ENCODE measurements around the gene DNMBP.

The DNMBP gene

DNA sequence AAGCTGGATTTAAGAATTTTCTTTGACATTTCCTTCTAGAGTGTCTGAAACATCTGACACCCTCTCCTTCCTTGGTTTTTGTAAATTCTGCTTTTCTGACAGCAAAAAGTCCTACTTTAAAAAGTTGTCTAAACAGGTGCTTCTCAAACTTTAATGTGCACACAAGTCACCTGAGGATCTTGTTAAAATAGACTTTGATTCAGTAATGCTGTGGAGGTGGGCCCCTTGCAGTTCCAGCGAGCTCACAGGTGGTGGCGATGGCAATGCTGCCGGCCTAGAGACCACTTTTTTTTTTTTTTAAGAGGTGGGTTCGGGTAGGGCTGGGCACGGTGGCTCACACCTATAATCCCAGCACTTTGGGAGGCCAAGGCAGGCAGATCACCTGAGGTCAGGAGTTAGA is 150.2 kb downstream of the DNMBP start:
- Histone ChIP-seq H3K79me1 (ENCODE audit: low read depth, low read length) (no peaks in the 10 kb centered on the region), H3K4ac (ENCODE audit: low read length) (no peak overlapping the region)
- DNase-seq (ENCODE audit: low spot score): no peak

GRCh38 chr10:99858849-99859248 is 150.9 kb downstream of the DNMBP start:
- H3K23ac ChIP-seq (ENCODE audit: low read depth, low read length, poor library complexity): no peak overlapping the region
- H3K79me1 ChIP-seq (ENCODE audit: low read depth, low read length): no peaks in the 10 kb centered on the region
- H3K14ac ChIP-seq (ENCODE audit: low read length): no peak overlapping the region
- H3K4me2 ChIP-seq (ENCODE audit: insufficient read depth, low read length, poor library complexity, severe bottlenecking): no peak overlapping the region
- no peak overlapping the region for H2AK5ac ChIP-seq (ENCODE audit: low read depth, low read length)
- no peak overlapping the region for H3K18ac ChIP-seq (ENCODE audit: low read length)
- no peak overlapping the region for H2BK120ac ChIP-seq (ENCODE audit: low read depth, low read length)
- no peaks in the 10 kb centered on the region for H3K9me3 ChIP-seq (replicated peaks in 1 of 2; ENCODE audit: control insufficient read depth in 2 of 2, insufficient read depth in 1 of 2, low read depth in 1 of 2, low read length in 2 of 2)
- H2BK12ac ChIP-seq (ENCODE audit: low read length): no peak overlapping the region
- H3K4me1 ChIP-seq (ENCODE audit: control insufficient read depth in 2 of 2, insufficient read depth in 1 of 2, low read depth in 1 of 2, low read length in 2 of 2): no peaks in the 10 kb centered on the region
- H2AFZ ChIP-seq (ENCODE audit: low read length): no peak overlapping the region
- no peaks in the 10 kb centered on the region for H3K27me3 ChIP-seq (ENCODE audit: control insufficient read depth in 3 of 3, insufficient read depth in 3 of 3, low read depth in 1 of 3, low read length in 3 of 3)
- H2BK15ac ChIP-seq (ENCODE audit: low read length): no peak overlapping the region
- H4K8ac ChIP-seq (ENCODE audit: low read depth, low read length): no peak overlapping the region
- no peak overlapping the region for H3K9ac ChIP-seq (ENCODE audit: low read depth, low read length, poor library complexity)
- DNase-seq (ENCODE audit: low spot score): no peak
- H3K4me3 ChIP-seq (ENCODE audit: low read length in 2 of 2): no peak overlapping the region
- no CpG with 5 or more reads among the region's 8 CpGs for WGBS, 2 donors (ENCODE audit: extremely low coverage in 2 of 2, insufficient read length in 2 of 2, insufficient replicate concordance in 1 of 2)
- no peak overlapping the region for H4K91ac ChIP-seq (ENCODE audit: low read depth, low read length, poor library complexity)
- no peak overlapping the region for H3K4ac ChIP-seq (ENCODE audit: low read length)
- H2BK5ac ChIP-seq (ENCODE audit: low read length): no peak overlapping the region
- no peak overlapping the region for H3K27ac ChIP-seq (replicated peaks; ENCODE audit: low read length)
- H3K36me3 ChIP-seq (replicated peaks in 1 of 2; ENCODE audit: control insufficient read depth in 2 of 2, insufficient read depth in 2 of 2, low read length in 2 of 2): no peaks in the 10 kb centered on the region

More for the DNA sequence above, 150.2 kb downstream of the DNMBP start:
- Histone ChIP-seq H3K27me3 (ENCODE audit: control insufficient read depth in 3 of 3, insufficient read depth in 3 of 3, low read depth in 1 of 3, low read length in 3 of 3) (no peaks in the 10 kb centered on the region), H2AK5ac (ENCODE audit: low read depth, low read length) (no peak overlapping the region), H3K9ac (ENCODE audit: low read depth, low read length, poor library complexity) (no peak overlapping the region), H3K4me2 (ENCODE audit: insufficient read depth, low read length, poor library complexity, severe bottlenecking) (no peak overlapping the region), H2AFZ (ENCODE audit: low read length) (no peak overlapping the region), H3K4me3 (ENCODE audit: low read length in 2 of 2) (no peak overlapping the region), H2BK5ac (ENCODE audit: low read length) (no peak overlapping the region), H3K23ac (ENCODE audit: low read depth, low read length, poor library complexity) (no peak overlapping the region), H2BK12ac (ENCODE audit: low read length) (no peak overlapping the region), H3K18ac (ENCODE audit: low read length) (no peak overlapping the region), H3K4me1 (ENCODE audit: control insufficient read depth in 2 of 2, insufficient read depth in 1 of 2, low read depth in 1 of 2, low read length in 2 of 2) (no peaks in the 10 kb centered on the region), H4K8ac (ENCODE audit: low read depth, low read length) (no peak overlapping the region), H2BK15ac (ENCODE audit: low read length) (no peak overlapping the region), H2BK120ac (ENCODE audit: low read depth, low read length) (no peak overlapping the region), H3K9me3 (replicated peaks in 1 of 2; ENCODE audit: control insufficient read depth in 2 of 2, insufficient read depth in 1 of 2, low read depth in 1 of 2, low read length in 2 of 2) (no peaks in the 10 kb centered on the region), H3K14ac (ENCODE audit: low read length) (no peak overlapping the region), H3K36me3 (replicated peaks in 1 of 2; ENCODE audit: control insufficient read depth in 2 of 2, insufficient read depth in 2 of 2, low read length in 2 of 2) (no peaks in the 10 kb centered on the region), H4K91ac (ENCODE audit: low read depth, low read length, poor library complexity) (no peak overlapping the region), H3K27ac (replicated peaks; ENCODE audit: low read length) (no peak overlapping the region)
- WGBS, 2 donors (ENCODE audit: extremely low coverage in 2 of 2, insufficient read length in 2 of 2, insufficient replicate concordance in 1 of 2): no CpG with 5 or more reads among the region's 5 CpGs

DNA sequence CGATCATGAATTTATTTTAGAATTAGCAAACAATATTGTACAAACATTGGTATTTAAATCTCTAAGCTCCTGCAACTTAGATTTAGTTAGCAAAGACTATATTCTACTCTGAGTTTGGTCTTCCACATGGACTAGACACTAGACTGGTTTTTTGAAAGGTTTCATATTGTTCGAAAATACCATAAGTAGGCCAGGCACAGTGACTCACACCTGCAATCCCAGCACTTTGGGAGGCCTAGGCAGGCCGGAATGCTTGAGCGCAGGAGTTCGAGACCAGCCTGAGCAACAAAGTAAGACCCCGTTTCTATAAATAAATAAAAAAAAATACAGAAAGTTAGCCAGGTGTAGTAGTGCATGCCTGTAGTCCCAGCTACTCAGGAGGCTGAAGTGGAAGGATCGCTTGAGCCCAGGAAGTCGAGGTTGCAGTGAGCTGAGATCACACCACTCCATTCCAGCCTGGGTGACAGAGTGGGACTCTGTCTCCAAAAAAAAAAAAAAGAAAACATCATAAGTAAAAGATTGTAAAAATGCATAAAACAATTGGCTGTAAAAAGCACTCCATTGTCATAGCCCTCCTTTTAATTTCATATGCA is 154.2 kb downstream of the DNMBP start:
- Histone ChIP-seq H3K79me1 (ENCODE audit: low read depth, low read length) (no peaks in the 10 kb centered on the region), H3K9ac (ENCODE audit: low read depth, low read length, poor library complexity) (no peak overlapping the region), H2AFZ (ENCODE audit: low read length) (no peak overlapping the region), H3K4ac (ENCODE audit: low read length) (no peak overlapping the region), H3K4me3 (ENCODE audit: low read length in 2 of 2) (no peak overlapping the region), H3K14ac (ENCODE audit: low read length) (no peak overlapping the region), H4K91ac (ENCODE audit: low read depth, low read length, poor library complexity) (no peak overlapping the region), H3K27me3 (ENCODE audit: control insufficient read depth in 3 of 3, insufficient read depth in 3 of 3, low read depth in 1 of 3, low read length in 3 of 3) (no peaks in the 10 kb centered on the region), H3K36me3 (replicated peaks in 1 of 2; ENCODE audit: control insufficient read depth in 2 of 2, insufficient read depth in 2 of 2, low read length in 2 of 2) (no peaks in the 10 kb centered on the region), H2BK12ac (ENCODE audit: low read length) (no peak overlapping the region), H3K4me2 (ENCODE audit: insufficient read depth, low read length, poor library complexity, severe bottlenecking) (no peak overlapping the region), H3K23ac (ENCODE audit: low read depth, low read length, poor library complexity) (no peak overlapping the region), H2BK120ac (ENCODE audit: low read depth, low read length) (no peak overlapping the region), H4K8ac (ENCODE audit: low read depth, low read length) (no peak overlapping the region), H2BK15ac (ENCODE audit: low read length) (no peak overlapping the region), H3K27ac (replicated peaks; ENCODE audit: low read length) (no peak overlapping the region), H3K9me3 (replicated peaks in 1 of 2; ENCODE audit: control insufficient read depth in 2 of 2, insufficient read depth in 1 of 2, low read depth in 1 of 2, low read length in 2 of 2) (no peaks in the 10 kb centered on the region), H2BK5ac (ENCODE audit: low read length) (no peak overlapping the region), H2AK5ac (ENCODE audit: low read depth, low read length) (no peak overlapping the region), H3K4me1 (ENCODE audit: control insufficient read depth in 2 of 2, insufficient read depth in 1 of 2, low read depth in 1 of 2, low read length in 2 of 2) (peaks cover 1 to 2% of the 10 kb centered on the region in 2 donors), H3K18ac (ENCODE audit: low read length) (no peak overlapping the region)
- no peak for DNase-seq (ENCODE audit: low spot score)
- whole genome bisulfite sequencing, 2 donors (ENCODE audit: extremely low coverage in 2 of 2, insufficient read length in 2 of 2, insufficient replicate concordance in 1 of 2): no CpG with 5 or more reads among the region's 8 CpGs

DNA sequence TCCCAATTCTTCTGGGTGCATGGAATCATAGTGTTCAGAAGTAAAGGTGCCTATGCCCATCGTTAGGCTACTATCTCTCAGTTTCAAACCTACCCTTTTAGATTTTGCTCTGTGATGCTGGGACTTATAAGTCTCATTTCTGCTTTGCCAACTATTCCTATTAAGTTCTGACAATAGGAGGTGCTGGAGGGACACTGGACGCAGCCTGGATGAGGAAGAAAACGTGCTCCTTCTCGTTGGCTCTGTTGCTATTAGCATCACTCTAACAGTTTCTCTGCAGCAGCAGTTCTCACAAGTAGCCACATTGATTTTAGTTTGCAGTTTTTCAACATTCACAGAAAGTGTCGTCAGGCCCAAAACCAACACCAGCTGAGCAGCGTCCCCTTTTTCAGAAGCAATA is 154.9 kb downstream of the DNMBP start:
- Histone ChIP-seq H2BK12ac (ENCODE audit: low read length) (no peak overlapping the region), H3K79me1 (ENCODE audit: low read depth, low read length) (no peaks in the 10 kb centered on the region), H3K23ac (ENCODE audit: low read depth, low read length, poor library complexity) (no peak overlapping the region), H3K9ac (ENCODE audit: low read depth, low read length, poor library complexity) (no peak overlapping the region), H2BK5ac (ENCODE audit: low read length) (no peak overlapping the region), H3K27me3 (ENCODE audit: control insufficient read depth in 3 of 3, insufficient read depth in 3 of 3, low read depth in 1 of 3, low read length in 3 of 3) (no peaks in the 10 kb centered on the region), H2AFZ (ENCODE audit: low read length) (no peak overlapping the region), H2BK120ac (ENCODE audit: low read depth, low read length) (no peak overlapping the region), H3K4me2 (ENCODE audit: insufficient read depth, low read length, poor library complexity, severe bottlenecking) (no peak overlapping the region), H3K18ac (ENCODE audit: low read length) (no peak overlapping the region), H3K9me3 (replicated peaks in 1 of 2; ENCODE audit: control insufficient read depth in 2 of 2, insufficient read depth in 1 of 2, low read depth in 1 of 2, low read length in 2 of 2) (no peaks in the 10 kb centered on the region), H4K8ac (ENCODE audit: low read depth, low read length) (no peak overlapping the region), H4K91ac (ENCODE audit: low read depth, low read length, poor library complexity) (no peak overlapping the region), H3K4me1 (ENCODE audit: control insufficient read depth in 2 of 2, insufficient read depth in 1 of 2, low read depth in 1 of 2, low read length in 2 of 2) (peaks cover 5 to 8% of the 10 kb centered on the region in 2 donors), H3K14ac (ENCODE audit: low read length) (no peak overlapping the region), H3K27ac (replicated peaks; ENCODE audit: low read length) (no peak overlapping the region), H3K4ac (ENCODE audit: low read length) (no peak overlapping the region), H3K36me3 (replicated peaks in 1 of 2; ENCODE audit: control insufficient read depth in 2 of 2, insufficient read depth in 2 of 2, low read length in 2 of 2) (no peaks in the 10 kb centered on the region), H3K4me3 (ENCODE audit: low read length in 2 of 2) (no peak overlapping the region), H2AK5ac (ENCODE audit: low read depth, low read length) (no peak overlapping the region), H2BK15ac (ENCODE audit: low read length) (no peak overlapping the region)
- WGBS, 2 donors (ENCODE audit: extremely low coverage in 2 of 2, insufficient read length in 2 of 2, insufficient replicate concordance in 1 of 2): no CpG with 5 or more reads among the region's 6 CpGs
- no peak for DNase-seq (ENCODE audit: low spot score)

All from neuronal stem cell (in vitro differentiated cells).